ELR (cell line): Measurements from ENCODE around the gene TMEM156.
"Not testable (repeated sequence)": the region's sequence is repeated elsewhere in the genome, so short reads cannot be mapped to it uniquely, and the experiment has no call there.

ENCODE experiments used
- DNase-seq: peaks from one replicate; pipeline ENCODE4 v3.0.0-alpha.2; 2015; ENCODE audit warnings: low read depth

Gene TMEM156

DNA sequence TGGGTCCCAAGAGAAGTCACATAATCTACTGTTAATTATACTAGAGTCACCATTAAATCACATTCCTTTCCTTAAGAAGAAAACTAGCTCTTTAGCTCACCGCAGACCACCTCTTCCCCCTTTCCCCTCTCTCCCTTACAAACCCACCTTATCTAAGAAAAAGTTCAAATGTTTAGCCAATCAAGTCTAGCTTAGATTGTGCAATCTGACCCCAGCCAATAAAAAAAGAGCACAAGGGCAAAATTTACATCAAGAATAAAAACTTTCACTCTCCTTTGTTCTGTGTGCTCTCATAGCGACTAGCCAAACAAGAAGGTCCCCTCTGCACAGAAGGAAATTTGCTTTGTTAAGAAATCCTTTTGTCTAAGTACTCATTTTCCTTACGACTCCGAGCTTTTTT lies 76.3 kb downstream of the TMEM156 start:
- DNase-seq, result no peak

DNA sequence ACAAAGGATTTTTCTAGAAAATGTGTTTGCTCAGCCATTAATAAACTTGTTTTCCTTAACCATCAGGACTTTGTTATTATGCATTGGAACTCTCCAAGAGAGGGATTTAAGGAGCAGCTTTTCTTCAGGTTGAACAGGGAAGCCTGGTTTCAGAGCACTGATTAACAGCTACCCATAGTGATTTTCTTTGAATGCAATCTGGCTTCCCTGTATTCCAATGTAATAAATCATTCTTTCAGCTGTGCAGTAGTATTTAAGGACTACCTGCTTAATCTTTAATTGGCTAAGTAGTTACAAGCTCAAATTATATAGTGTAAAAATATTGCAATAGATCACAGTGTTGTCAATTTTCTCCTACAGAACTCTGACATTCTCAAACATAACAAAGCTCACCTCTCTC lies 77.5 kb downstream of the TMEM156 start:
- DNase-seq, result no peak

DNA sequence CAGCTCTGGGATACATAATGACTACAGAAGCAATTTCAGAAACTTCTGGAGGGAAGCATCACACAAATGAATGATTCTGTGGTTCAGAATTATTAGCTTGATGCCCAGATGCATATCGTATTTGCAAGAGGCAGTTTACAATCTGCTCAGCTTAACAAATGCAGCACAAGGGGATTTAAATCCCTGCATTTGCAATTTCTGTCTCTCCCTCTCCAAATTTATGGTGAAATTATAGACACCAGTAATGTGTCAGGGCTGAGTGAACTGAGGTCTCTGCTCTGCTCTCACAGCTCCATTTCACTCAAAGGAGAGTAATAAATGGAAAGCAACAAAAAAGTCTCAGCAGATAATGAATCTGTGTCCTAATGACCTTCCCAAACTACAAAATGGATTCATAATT lies 80.2 kb downstream of the TMEM156 start:
- DNase-seq, result no peak

DNA sequence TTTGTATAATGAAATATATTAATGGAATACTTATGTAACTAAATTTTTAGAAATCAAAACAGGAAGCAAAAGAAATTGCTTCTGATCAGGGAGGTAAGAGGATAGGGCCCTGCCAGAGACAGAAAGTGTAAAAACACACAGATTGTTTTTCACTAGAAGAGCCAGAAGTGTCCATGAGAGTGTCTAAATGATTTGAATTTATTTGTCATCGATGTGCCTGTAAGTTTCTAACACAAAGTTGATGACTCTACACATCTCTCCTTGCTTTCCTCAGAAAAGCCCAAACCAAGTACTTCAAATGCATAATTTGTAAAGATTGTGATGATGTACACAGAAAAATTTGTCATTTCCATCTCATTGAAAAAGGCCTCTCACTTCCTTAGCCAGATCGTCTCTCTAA lies 80.6 kb downstream of the TMEM156 start:
- DNase-seq, result no peak

DNA sequence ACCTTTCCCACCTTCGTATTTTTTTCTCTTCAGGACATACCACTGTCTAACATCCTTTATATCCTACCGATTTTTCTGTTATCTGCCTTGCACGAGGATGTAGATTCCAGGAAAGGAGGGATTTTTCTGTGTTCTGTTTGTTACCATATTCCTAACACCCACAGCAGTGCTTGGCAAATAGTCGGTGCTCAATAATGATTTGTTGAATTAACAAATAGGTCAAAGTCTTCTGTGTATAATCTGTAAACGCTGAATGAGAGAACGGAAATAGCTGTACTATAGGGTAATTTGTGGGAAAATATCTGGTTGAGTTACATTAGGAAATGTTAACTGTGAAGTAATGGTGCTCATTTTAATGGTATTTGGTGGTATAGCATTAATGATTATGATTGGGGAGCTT lies 81.5 kb downstream of the TMEM156 start:
- no peak for DNase-seq

DNA sequence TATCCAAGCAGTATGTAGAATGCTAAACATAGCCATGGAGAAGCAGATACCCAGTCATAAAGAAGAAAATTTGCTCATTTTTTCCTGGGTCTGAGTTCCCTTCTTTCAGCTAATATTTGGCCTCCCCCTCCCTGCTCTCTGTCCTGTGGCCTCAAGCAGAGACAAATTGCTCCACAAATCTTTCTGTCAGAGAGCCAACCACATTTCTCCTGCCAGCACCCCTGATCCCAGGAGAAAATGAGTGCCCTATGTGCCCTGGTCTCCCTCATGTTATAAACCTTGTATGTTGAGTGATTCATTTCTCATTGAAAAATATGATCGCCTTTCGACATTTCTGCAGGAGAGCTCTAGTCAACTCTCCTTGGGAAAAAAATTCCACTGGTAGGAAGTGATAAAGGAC lies 82.0 kb downstream of the TMEM156 start:
- no peak for DNase-seq

DNA sequence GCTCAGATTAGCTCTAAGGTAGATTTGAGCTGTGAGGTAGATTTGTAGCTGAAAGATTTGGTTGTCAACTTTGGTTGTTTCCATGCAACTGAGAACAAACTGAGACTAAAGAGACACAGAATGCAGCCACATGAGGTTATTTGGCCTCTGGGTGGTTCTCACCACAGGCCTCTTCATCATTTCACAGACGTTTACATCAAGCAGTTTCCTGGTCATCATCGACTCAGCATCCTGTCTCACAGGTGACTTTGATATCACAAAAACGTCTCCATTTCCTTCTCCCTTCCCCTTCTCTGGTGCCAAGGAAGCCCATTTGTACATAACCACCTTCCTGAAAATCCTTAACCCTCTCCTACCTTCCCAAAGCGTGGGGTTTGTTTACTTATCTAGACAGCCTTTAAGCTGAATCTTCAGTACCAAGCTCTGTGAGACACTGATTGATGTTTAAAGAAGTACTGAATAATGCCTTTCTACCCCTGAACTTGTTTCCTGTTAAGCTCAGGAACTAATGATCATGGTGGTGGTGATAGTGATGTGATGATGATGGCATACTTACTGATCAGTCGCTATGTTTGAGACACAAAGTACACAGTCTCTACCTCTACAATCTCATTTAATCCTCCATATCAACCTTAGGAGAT lies 82.7 kb downstream of the TMEM156 start:
- peak; percentile 78 for DNase-seq

DNA sequence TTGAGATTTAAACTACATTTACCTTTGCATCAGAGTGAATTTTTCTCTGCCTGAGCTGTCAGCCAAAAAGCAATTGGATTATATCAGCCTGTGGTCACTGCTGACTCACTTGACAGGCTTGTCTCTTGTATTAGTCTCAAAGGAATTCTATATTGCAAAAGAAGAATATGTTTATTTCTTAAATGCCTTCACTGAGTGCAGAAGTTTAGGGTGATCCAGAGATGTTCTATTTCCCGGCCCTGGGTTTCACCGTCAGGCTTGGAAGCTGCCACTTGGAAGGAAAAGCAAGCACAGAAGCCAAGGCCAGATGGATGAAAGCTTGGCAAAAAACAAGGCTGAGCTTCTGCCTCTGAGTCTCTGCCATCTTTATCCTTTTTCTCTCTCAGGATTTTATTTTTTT lies 83.7 kb downstream of the TMEM156 start:
- DNase-seq, result peak; percentile 90

DNA sequence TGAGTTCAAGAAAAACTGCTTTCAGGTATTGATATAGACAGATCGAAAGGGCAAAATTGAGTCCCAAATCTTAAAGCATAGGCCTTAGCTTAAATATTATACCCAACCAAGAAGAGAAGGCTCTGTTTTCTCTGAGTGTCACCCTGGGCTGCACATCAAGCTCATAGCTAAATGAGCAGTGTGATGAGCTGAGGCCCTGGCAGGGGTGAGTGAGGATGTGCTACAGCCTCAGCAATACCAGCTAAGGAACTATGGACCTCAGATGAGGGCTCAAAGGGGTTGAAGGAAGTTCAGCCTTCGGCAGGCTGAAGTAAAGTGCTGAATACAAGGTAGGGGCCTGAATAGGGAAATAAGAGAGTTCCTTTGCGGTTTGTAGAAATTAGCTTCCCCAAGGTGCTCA lies 85.3 kb downstream of the TMEM156 start:
- DNase-seq, result no peak

DNA sequence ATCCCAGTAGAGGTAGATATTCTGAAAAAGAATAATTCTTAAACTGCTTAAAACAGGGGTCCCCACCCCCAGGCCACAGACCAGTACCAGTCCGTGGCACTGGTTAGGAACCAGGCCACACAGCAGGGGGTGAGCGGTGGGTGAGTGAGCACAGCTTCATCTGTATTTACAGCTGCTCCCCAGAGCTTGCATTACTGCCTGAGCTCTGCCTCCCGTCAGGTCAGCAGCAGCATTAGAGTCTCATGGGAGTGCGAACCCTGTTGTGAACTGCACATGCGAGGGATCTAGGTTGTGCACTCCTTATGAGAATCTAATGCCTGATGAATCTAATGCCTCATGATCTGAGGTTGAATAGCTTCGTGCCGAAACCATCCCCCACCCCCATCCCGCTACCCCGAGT lies 87.8 kb downstream of the TMEM156 start:
- DNase-seq, result no peak

DNA sequence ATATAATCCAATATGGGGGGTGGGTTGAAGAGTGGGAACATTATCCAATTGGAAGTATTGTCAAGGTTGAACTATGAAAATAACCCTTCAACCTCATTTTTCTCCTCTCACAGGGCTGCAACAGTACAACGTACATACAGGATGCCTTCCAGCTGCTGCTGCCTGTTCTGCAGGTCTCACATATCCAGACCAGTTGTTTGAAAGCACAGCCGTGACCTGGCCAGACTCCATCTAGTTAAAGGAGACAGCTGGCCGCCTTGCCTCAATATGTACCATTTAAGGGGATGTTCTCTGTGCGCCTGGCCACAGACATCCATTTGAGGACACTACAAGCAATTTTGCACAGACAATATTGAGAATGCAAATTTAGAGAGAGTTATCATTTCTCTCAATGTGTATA lies 88.9 kb downstream of the TMEM156 start:
- no peak for DNase-seq

DNA sequence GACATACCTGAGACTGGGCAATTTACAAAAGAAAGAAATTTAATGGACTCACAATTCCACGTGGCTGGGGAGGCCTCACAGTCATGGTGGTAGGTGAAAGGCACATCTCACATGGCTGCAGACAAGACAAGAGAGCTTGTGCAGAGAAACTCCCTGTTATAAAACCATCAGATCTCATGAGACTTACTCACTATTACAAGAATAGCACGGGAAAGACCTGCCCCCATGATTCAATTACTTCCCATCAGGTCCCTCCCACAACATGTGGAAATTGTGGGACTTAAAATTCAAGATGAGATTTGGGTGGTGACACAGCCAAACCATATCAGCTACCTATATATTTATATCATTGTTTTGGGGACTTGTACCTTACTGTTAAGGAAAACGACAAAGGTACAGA lies 90.3 kb downstream of the TMEM156 start:
- DNase-seq, result not testable (repeated sequence)

DNA sequence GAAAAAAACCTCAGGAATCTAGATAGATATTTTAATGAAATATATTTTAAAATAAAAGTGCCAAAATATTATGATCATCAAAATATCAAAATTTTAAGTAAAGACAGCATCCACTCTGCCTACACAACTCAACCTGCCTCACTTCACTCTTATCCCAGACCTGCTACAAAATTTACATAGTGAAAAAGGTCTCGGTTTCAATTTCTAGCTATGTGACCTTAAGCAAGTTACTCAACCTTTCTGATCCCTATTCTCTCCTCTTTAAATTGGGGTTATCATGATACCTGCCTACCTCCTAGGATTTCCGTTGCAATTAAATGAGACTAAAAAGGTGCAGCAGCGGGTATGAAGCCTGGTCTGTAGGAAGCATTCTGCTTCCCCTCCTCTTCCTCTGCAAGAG lies 91.7 kb downstream of the TMEM156 start:
- no peak for DNase-seq

DNA sequence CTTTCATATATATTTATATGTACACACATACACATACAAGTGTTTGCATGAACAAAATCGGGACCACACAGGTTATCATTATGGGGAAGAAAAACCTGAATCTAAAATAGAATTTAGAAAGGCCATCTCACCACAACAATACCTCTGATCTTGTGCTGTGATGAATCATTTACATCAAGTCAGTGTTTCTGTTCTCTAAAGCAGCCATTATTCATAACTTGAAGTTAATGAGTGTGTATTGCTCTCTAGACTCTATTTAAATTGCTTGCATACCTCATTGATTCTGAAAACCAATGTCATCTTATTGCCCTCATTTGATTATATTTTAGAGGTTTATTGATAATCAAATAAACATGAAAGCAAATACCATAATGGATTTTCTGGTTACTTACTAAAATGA lies 93.0 kb downstream of the TMEM156 start:
- DNase-seq, result no peak

DNA sequence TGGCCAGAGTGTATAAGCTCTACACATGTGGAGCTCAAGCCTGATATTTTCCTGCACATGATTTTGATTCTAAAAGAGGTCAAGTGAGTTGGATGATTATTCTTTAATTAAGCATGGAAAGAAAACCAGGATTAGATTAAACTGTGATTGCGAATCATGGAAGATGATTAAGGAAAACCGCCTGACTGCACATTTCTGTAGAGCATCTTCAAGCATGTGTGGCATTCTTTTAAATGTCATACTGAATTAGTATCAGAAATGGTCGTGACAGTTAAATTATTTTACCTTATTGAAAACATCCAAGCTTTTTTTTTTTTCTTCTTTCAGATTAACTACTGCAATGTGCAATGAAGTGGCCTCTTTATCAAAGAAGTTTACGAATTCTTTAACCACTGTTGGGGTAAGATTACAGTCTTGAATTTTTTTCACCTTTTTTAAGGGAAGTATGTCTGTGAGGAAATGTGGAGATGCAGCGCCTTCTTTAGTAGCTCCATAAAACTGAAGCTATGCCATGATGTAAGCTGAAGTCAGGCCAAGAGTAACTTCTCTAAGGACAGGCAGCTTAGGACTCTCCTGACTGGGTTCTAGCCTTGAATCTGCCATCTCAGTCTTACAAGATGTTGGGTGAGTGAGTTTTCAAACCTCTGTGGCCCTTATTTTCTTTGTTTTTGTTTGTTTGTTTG lies 96.7 kb downstream of the TMEM156 start:
- DNase-seq, result no peak

DNA sequence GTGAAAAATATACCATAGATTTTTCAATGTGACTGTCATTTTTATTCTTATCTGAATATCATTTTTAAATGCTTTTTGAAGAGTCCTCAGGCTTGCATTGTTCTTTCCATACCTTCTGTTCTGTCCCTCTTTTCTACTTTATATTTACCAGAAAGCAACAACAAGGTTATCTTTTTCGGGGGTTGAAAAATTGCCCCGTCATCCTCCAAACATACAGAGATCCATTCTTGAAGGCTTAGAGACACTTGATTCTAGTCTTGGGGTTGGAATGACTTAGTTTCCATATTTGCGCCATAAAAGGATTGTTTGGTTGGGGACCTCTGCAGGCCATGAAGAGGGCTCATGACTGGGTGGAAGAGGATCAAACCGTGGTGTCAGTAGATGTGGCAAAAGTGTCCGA lies 101.1 kb downstream of the TMEM156 start:
- no peak for DNase-seq

DNA sequence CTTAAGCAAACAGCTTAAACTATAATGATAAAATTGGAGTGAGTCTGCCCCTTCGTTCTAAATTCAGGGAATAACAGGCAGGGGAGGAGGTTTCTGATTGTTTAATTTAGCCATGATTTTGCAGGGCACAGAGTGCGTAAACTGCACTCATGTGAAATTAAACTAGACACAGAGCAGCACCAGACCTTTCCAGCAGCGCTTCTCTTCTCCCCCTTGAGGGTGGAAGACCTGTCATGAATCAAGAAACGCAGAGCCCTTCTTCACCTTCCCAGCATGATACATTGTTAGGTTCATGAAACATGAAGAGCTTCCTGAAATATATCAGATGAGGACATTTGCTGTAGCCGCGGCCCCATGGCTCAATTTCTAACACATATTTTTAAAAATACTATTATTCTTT lies 101.5 kb downstream of the TMEM156 start:
- no peak for DNase-seq

DNA sequence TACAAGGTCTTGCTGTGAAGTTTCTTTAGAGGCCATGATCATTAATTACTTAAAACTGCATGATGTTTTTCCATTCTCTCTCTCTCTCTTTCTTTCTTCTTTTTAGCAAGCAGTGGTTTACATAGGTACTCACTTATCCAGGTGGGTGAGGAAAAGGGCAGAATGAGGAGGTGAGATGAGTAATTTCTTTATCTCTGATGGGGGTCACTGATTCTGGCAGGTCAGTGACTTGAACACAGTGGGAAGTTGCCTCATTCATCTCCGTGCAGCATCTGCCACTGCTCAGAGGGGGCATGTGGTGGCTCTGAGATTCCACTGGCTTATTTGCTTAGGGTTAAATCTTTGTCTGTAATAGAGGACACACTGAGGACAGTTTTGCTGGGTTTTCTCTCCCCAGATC lies 102.0 kb downstream of the TMEM156 start:
- no peak for DNase-seq

DNA sequence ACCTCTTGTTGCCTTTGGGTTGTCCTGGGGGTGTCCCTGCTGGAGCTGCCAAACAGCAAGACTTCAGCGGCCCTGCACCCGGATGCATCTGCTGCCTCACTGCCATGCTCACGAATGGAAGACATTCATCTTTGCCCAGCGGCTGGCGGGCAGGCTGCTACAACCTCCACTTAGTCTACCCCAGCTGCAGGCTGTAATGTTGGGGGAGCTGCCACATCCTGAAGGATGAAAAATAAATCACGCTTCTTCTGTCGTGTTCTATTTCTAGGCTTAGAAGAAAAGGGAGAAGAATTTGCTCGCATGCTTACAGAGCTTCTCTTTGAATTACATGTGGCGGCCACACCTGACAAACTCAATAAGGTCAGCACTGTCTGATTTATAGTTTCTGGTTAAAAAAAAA lies 103.2 kb downstream of the TMEM156 start:
- DNase-seq, result no peak

DNA sequence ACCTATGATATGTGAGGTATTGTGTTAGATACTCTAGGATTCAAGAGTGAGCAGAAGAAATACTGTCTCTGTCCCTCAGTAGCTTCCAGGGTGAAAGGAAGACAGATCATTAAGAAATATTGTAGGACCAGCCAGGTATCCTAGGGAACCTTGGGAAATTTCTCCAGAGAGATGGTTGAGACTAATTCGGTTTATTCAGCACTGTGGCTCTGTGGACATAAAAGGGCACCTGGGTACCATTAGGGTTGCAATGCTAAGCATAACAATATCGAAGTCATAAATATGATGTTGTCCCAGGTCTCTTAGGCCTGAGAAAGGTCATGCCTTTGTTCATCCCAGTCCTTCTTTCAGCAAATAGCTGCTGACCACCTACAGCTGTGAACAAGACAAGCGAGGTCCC lies 103.6 kb downstream of the TMEM156 start:
- no peak for DNase-seq

DNA sequence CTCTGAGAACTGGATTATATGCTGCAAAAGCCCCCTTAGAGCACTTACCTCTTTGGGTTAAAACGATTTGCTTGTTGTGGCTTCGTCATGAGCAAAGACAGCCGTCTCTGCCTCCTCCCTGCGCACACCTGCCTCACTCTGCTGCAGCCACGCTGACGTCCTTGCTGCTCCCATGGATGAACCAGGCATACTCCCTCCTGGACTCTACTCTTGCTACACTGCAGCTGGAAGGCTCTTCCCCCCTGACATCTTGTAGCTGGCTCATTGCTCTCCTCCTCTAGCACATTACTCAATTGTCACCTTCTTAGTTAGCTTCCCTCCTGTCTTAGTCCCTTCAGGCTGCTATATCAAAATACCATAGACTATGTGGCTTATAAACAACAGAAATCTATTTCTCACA lies 105.3 kb downstream of the TMEM156 start:
- DNase-seq, result no peak

DNA sequence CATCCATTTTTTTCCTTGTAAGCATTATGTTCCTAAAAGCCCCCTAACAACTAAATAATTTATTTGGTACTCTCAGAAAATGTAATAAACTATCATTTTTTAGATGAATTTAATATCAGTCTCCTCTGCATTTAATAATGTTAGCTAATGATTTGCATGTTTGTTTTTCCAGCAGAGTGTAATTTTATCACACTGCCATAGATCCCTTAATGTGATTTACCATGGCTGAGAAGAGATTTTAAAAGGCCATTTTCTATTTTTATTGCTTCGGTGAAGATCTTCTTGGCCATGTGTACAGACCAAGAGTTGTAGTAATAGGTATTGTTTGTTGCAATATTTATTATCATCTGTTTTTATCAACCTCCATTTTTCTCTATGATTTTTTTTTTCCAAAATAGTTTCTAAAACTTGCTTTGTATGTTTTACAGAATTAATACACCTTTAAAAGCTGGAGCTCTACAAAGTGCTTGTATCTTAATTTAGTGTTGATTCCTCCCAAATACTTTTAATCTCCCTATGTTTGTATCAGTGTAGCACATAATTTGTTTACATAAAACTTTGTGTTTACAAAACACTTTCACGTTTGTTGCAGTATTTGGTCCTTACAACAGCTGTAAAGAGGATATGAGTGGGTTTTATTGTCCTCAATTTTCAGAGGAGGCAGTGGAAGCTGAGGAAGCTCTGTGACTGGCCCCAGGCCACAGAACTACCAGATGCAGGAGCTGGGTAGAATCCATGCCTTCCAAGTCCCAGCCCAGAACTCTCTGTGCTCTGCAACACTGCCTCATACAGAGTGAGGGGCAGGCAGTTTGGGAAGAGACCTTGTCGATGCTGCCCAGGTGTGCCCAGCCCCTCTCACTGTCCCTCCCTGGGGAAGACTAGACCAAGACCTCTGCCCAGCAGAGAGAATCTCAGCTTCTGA lies 106.5 kb downstream of the TMEM156 start:
- no peak for DNase-seq

DNA sequence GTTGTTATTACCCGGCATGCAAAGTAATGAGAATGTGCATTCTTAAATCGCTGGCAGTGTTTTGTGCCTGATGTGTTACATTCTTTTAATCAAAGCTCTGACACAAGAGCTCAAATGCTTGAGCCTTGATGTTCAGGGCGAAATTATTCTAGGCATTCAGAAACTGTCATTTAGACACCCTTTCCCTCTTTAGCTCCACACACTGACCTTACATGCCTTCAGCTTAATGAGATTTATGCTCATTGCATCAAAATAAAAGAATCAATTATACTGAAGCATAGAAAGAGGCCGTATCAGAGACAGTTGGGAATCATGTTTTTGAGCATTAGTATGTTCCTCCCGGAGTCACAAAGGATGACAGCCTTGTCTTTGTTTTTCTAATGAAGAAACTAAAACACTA lies 107.9 kb downstream of the TMEM156 start:
- DNase-seq, result no peak
